Transverse colon (tissue), 4 donors: ENCODE measurements around the gene KIAA1217. TPM values are rescaled to one million over a fixed set of nuclear protein-coding genes. Genes with fewer than 3 reads are reported as not detected.

Source experiments
- DNase-seq: peaks from one replicate; pipeline ENCODE4 v3.0.0-alpha.2; 2019
- H3K27ac ChIP-seq, 4 donors: fragments of 200-600 bp; sonication (generic); 2 replicates each; pipeline ENCODE4 v1.5.1; 2016 to 2018; ENCODE audit warnings: inconsistent platforms in 4 of 4
- H3K27me3 ChIP-seq: fragments of 200-600 bp; sonication (generic); 2 replicates; pipeline ENCODE4 v1.5.1; 2017; ENCODE audit warnings: inconsistent platforms
- H3K36me3 ChIP-seq, 4 donors: fragments of 200-600 bp; sonication (generic); 2 replicates each; pipeline ENCODE4 v1.5.1; 2017 to 2019; ENCODE audit warnings: inconsistent platforms in 4 of 4
- H3K4me1 ChIP-seq, 4 donors: fragments of 200-600 bp; sonication (generic); 2 replicates each; pipeline ENCODE4 v1.5.1; 2017 to 2020; ENCODE audit warnings: inconsistent platforms in 4 of 4
- H3K4me3 ChIP-seq, 4 donors: fragments of 200-600 bp; sonication (generic); 1 replicate in 1 of 4; 2 replicates in 3 of 4; pipeline versions ENCODE4 v1.5.1 to v1.6.1; 2017 to 2019; ENCODE audit warnings: inconsistent platforms in 4 of 4
- H3K9me3 ChIP-seq, 2 donors: fragments of 200-600 bp; sonication (generic); 2 replicates each; pipeline ENCODE4 v1.5.1; 2017 to 2019; ENCODE audit warnings: inconsistent platforms in 2 of 2
- CTCF ChIP-seq, 5 experiments: fragments of 200-600 bp in 3 of 5; fragments of 450-650 bp in 2 of 5; sonication (generic) in 3 of 5; IDR thresholded peaks; 1 replicate in 2 of 5; 2 replicates in 3 of 5; pipeline ENCODE4 v1.5.1; 2016 to 2017; ENCODE audit warnings: antibody characterized with exemption in 5 of 5, inconsistent platforms in 3 of 5, mild to moderate bottlenecking in 2 of 5, moderate library complexity in 1 of 5
- EP300 ChIP-seq: sonication (generic); formaldehyde crosslinking; IDR thresholded peaks from one replicate; pipeline ENCODE4 v1.6.1; 2017; ENCODE audit warnings: antibody characterized with exemption, low read depth
- POLR2A ChIP-seq: fragments of 450-650 bp; IDR thresholded peaks from one replicate; pipeline ENCODE4 v1.6.1; 2016; ENCODE audit warnings: antibody characterized with exemption, mild to moderate bottlenecking, moderate library complexity
- POLR2AphosphoS5 ChIP-seq, 3 donors: sonication (generic); formaldehyde crosslinking; IDR thresholded peaks; one replicate each; pipeline ENCODE4 v1.6.1; 2016; ENCODE audit warnings: antibody characterized with exemption in 3 of 3
- WGBS, 2 donors: methylation state at CpG; one replicate each; pipeline ENCODE4 v1.1.5; 2018; ENCODE audit warnings: low coverage in 1 of 2; 5-methylcytosine and 5-hydroxymethylcytosine counted together
- in situ Hi-C, 4 donors: fragments of 200-750 bp; cut with MboI; loops; one replicate each; pipeline versions ENCODE4 v1.15.0 to v1.15.1; 2017; ENCODE audit warnings: low sequenced_read_pairs in 3 of 4, low pct_ligation_motif_present in 1 of 4, low pct_unique_long_range_greater_than_20kb in 1 of 4
- intact Hi-C: fragments of 100-400 bp; cut with DNase I; formaldehyde crosslinking; loops from one replicate; pipeline ENCODE4 v1.15.1; 2023; ENCODE audit warnings: low total_unique reads
- total RNA-seq, 4 donors: library from RNA; depleted of rRNA; stranded (reverse); fragments of >200 nt; gene quantifications; one replicate each; pipeline ENCODE4 v1.1.0, GENCODE V29; 2016

The KIAA1217 gene
- total RNA-seq, 4 donors from 2014 or later, result 56.5 to 175 (median 72.0) TPM

GRCh38 chr10:24170199-24170598 lies 38.7 kb upstream of the KIAA1217 start:
- TF ChIP-seq POLR2AphosphoS5 (IDR thresholded peaks at IDR 0.05) (no peak), EP300 (no peak), POLR2A (no peak), CTCF (IDR thresholded peaks at IDR 0.05) (no peak)
- H3K9me3 ChIP-seq, result no peaks in the 10 kb centered on the region
- intact Hi-C loops, result no loop called here
- 75 to 81% methylated on average over 5 of the region's 5 CpGs for WGBS, 2 donors
- no peak overlapping the region for H3K4me3 ChIP-seq
- H3K27ac ChIP-seq, result no peak overlapping the region
- no peaks in the 10 kb centered on the region for H3K4me1 ChIP-seq
- H3K27me3 ChIP-seq, result no peaks in the 10 kb centered on the region
- DNase-seq, result no peak
- H3K36me3 ChIP-seq, result no peaks in the 10 kb centered on the region
- in situ Hi-C loops, result no loop called here

- H3K4me1 ChIP-seq, result no peaks in the 10 kb centered on the region
- in situ Hi-C loops, result no loop called here
- no peaks in the 10 kb centered on the region for H3K36me3 ChIP-seq
- peaks cover 0 to 4% of the 10 kb centered on the region in 2 donors for H3K9me3 ChIP-seq
- no peak for TF ChIP-seq EP300
- WGBS, 2 donors, result 75 to 99% methylated on average over 1 to 3 of the region's 3 CpGs
- no peaks in the 10 kb centered on the region for H3K27me3 ChIP-seq
- no peak overlapping the region for H3K27ac ChIP-seq
- H3K4me3 ChIP-seq, result no peak overlapping the region
- intact Hi-C loops, result no loop called here
- no peak for DNase-seq
Observed at GRCh38 chr10:24172909-24173308, 36.0 kb upstream of the KIAA1217 start.

- DNase-seq, result no peak
- H3K36me3 ChIP-seq, result no peaks in the 10 kb centered on the region
- intact Hi-C loops (no loop called here), in situ Hi-C loops (no loop called here)
- no peak overlapping the region for H3K27ac ChIP-seq
- H3K4me1 ChIP-seq, result no peaks in the 10 kb centered on the region
- no peak for TF ChIP-seq POLR2A
- TF ChIP-seq POLR2AphosphoS5 (IDR thresholded peaks at IDR 0.05), result no peak
- peaks cover 0 to 4% of the 10 kb centered on the region in 2 donors for H3K9me3 ChIP-seq
- WGBS, 2 donors, result 59% methylated on average over 2 of the region's 2 CpGs; no CpG with 5 or more reads in 1 of the 2 donors
- no peaks in the 10 kb centered on the region for H3K27me3 ChIP-seq
- H3K4me3 ChIP-seq, result no peak overlapping the region
Observed at GRCh38 chr10:24174014-24174413, 34.9 kb upstream of the KIAA1217 start.

GRCh38 chr10:24176658-24177057 lies 32.3 kb upstream of the KIAA1217 start:
- Histone ChIP-seq H3K9me3 (peaks cover 0 to 4% of the 10 kb centered on the region in 2 donors), H3K36me3 (no peaks in the 10 kb centered on the region), H3K27me3 (no peaks in the 10 kb centered on the region), H3K27ac (no peak overlapping the region), H3K4me3 (no peak overlapping the region), H3K4me1 (no peaks in the 10 kb centered on the region)
- in situ Hi-C loops (loop anchor here in 3 of 4 donors (25.0 kb wide), 2 partner anchors 189 to 864 kb away; no protein-coding TSS in a partner anchor), intact Hi-C loops (no loop called here)
- DNase-seq, result no peak
- TF ChIP-seq POLR2AphosphoS5 (IDR thresholded peaks at IDR 0.05) (no peak), POLR2A (no peak), CTCF (IDR thresholded peaks at IDR 0.05) (no peak), EP300 (no peak)
- 96% methylated on average over 18 of the region's 19 CpGs; no CpG with 5 or more reads in 1 of the 2 donors for WGBS, 2 donors

- H3K4me1 ChIP-seq, result no peaks in the 10 kb centered on the region
- H3K27me3 ChIP-seq, result no peaks in the 10 kb centered on the region
- peaks cover 0 to 4% of the 10 kb centered on the region in 2 donors for H3K9me3 ChIP-seq
- H3K36me3 ChIP-seq, result no peaks in the 10 kb centered on the region
- in situ Hi-C loops, result loop anchor here in 3 of 4 donors (25.0 kb wide), 2 partner anchors 190 to 865 kb away; no protein-coding TSS in a partner anchor
- intact Hi-C loops, result no loop called here
- no peak for TF ChIP-seq EP300
- TF ChIP-seq POLR2AphosphoS5 (IDR thresholded peaks at IDR 0.05), result no peak
- TF ChIP-seq CTCF (IDR thresholded peaks at IDR 0.05), result no peak
- TF ChIP-seq POLR2A, result no peak
- H3K27ac ChIP-seq, result no peak overlapping the region
- H3K4me3 ChIP-seq, result no peak overlapping the region
- DNase-seq, result no peak
Observed at GRCh38 chr10:24177636-24178035, 31.3 kb upstream of the KIAA1217 start.
